ENCODE results near the gene PROK1.
"Not testable (repeated sequence)": the region's sequence is repeated elsewhere in the genome, so short reads cannot be mapped to it uniquely, and the experiment has no call there.

Gene PROK1, protein sequence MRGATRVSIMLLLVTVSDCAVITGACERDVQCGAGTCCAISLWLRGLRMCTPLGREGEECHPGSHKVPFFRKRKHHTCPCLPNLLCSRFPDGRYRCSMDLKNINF

DNA sequence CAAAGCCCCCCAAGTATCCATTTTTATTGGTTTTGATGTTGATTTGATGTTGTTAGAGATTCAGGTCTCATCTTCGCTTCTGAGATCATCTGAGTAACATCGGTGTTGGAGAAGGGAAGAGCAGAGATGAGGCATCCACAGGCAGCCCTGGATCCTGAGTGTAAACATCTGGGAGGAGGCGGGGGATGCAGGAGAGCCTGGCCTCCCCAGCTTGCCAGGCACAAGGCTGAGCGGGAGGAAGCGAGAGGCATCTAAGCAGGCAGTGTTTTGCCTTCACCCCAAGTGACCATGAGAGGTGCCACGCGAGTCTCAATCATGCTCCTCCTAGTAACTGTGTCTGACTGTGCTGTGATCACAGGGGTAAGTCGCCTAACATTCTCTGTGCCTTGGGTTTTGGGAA, at the start of gene PROK1:
Gene PROK1, plus strand, starts transcription at position 221 of the 400 bp plus-strand sequence. Its CDS starts 68 bp downstream, at position 289.
- DNase-seq (ENCODE audit: low read depth in 2 of 2): no peak

DNA sequence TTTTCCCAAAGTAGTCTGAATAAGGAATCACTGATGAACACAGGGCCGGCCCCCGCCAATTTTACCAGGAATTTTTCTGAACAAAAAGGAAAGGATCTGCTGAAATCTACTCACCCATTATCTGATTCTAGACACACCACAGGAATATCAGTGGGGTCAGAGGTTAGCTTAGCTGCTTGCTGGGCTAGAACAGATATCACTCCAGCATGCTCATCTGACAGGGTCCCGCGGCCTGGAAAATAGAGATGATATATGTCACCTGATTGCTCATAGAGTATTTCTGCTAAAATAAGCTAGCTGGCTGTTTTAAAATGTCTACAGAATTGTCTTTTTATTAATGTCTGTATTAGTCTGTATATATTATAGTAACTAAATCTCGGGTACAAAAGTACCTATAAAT, 47.1 kb upstream of the PROK1 start:
- no peak for DNase-seq (ENCODE audit: low read depth in 2 of 2)

DNA sequence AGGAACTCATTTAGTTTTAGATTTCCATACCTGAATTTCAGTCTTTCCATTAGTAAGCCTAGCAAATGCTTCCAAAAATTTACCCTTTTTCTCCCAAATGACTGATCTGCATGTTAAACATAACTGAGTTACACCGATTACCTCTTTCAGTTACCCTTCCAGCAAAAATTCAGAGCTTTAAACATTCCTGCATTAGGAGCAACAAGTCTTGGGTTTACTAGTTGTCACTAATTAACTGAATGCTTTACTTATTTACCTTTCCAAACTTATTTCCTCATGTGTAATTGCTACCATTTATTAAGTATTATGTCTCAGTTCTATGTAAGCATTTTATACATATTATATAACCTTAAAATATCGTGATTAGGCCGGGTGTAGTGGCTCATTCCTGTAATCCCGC, 46.5 kb upstream of the PROK1 start:
- no peak for DNase-seq (ENCODE audit: low read depth in 2 of 2)

DNA sequence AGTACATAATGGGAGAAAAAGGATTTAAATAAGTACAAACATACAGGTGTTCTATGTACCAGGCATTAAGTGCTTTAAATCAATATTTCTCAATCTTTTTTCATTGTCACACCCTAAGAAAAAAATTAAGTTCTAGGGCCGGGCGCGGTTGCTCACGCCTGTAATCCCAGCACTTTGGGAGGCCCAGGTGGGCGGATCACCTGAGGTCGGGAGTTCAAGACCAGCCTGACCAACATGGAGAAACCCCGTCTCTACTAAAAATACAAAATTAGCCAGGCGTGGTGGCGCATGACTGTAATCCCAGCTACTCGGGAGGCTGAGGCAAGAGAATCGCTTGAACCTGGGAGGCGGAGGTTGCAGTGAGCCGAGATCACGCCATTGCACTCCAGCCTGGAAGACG, 44.5 kb upstream of the PROK1 start:
- DNase-seq (ENCODE audit: low read depth in 2 of 2): not testable (repeated sequence)

DNA sequence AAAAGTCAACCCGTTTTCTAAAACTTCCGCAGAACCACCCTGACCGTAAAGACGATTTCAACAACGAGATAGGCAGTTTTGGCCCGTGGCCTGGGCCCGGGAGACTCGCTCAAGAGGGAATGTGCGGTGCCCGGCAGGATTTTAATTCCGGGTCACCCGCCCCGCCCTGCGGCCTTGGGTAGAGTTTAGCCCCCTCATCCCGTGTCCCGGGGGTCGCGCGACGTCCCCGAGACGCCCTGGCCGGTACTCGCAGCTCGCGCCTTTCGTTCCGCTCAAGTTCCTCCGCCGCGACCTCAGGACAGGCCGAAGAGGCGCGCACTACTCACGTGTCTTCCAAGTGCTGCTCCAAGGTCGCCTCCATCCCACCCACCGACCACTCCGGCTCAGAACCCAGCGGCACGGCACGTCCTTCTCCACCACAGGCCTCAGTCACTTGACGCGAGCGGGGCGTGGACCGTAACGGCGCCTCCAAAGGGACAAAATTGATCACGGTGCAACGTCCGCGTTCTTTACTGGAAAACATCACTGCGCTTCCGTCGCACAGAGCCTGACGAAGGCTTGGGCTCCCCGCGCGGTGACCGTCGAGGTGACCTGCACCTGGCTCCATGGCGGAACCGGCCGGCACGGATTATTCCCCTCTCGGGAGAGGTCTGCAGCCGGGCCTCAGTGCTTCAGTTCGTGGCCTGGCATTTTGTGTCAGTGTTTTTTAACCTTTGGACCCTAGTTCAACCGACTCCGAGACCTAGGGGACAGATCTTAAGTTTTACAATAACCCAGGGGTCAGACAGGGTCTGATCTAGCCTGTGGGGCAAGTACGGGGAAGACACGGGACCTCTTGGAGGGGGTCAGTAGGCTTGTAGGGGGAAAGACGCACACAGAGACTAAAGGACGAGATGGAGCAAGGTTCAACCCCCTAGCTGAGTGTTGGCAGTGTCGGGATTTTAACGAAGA, 43.4 kb upstream of the PROK1 start, which contains the start of gene LAMTOR5:
Gene LAMTOR5, minus strand, starts transcription at position 435 of the 951 bp plus-strand sequence. Its CDS starts 74 bp downstream, at position 361.
- peak; percentile 81 to 90 for DNase-seq (ENCODE audit: low read depth in 2 of 2)

DNA sequence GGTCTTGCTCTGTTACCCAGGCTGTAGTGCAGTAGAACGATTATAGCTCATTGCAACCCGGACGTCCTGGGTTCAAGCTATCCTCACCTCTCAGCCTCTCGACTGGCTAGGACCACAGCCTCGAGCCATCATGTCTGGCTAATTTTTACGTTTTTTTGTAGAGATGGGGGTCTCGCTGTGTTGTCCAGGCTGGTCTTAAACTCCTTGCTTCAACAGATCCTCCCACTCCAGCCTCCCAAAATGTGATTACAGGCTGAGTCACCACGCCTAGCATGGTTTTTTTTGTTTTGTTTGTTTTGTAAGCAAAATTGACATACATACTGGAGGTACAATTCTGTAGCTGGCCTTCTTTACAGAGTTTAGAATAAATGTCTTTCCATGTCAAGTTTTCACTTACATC, 42.5 kb upstream of the PROK1 start:
- no peak for DNase-seq (ENCODE audit: low read depth in 2 of 2)

DNA sequence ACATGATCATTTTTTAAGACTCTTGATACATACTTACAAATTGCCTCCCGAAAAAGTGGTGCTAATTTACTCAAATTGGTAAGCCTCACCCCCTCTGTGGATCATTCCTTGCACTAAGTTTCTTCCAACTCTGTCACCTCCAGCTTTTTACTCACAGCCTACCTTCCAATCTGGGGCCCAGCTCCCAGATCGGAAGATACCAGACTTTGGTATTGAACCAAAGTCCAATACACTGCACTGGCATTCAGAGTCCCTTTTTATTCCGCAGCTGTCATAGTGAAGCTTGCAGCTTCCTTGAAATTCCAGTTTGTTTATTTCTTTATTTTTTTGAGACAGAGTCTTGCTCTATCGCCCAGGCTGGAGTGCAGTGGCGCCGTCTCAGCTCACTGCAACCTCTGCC, 41.6 kb upstream of the PROK1 start:
- no peak for DNase-seq (ENCODE audit: low read depth in 2 of 2)

DNA sequence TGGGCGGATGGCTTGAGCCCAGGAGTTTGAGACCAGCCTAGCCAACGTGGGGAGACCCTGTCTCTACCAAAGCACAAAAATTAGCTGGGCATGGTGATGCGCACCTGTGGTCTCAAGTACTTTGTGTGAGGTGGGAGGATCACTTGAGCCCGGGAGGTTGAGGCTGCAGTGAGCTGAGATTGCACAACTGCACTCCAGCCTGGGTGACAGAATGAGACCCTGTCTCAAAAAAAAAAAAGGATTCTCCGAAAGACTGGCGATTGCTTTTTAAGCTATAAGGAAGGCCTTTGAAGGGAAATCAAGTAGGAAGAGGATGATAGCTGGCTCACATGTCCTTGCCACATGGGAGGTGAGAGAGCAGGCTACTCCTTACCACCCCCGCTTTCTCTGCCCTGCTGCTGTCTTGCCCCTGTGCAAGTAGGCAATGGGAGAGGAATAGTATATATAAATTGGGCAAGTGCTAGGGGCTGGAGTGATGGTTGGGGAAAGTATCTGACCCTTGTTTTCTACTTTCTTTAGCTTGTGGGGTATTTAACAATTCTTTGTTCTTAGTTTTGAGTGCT, 39.7 kb upstream of the PROK1 start:
- no peak for DNase-seq (ENCODE audit: low read depth in 2 of 2)

DNA sequence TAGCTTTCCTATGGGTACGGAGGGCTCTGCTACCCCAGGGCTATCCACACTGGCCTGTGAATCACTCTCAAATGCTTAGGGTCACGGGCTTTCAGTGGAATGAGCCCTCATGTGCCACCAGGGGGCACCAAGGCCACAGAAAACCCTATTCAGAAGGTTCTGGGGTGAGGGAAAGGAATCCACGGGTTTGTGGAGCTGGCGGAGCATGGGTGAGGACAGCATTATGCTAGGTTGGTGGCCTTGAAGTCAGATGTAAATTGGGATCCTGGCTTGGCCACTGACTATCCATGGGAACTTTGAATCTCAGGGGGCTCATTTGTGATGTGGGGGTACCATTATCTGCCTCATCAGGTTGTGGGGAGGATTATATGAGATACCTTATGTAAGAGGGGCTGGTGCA, 38.4 kb upstream of the PROK1 start:
- peak; percentile 34 to 41 for DNase-seq (ENCODE audit: low read depth in 2 of 2)

DNA sequence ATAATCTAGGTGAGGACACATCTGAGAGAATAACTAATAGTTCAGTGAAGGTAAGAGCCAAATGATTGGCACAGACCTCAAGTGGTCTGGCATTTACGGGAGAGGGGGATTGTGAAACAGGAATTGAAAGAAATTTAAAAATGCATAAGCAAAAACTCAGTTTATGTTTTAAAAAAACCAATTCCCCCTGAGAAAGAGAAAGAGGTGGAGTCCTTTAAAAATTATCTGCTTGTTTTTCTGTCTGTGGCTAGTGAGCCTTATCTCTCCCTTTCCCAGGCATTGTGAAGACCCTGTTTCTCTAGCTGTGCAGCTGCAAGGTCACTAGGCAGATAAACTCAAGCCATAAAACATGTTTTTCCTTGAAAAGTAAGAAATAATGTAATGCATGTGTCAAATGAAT, 37.9 kb upstream of the PROK1 start:
- not testable (repeated sequence) for DNase-seq (ENCODE audit: low read depth in 2 of 2)

DNA sequence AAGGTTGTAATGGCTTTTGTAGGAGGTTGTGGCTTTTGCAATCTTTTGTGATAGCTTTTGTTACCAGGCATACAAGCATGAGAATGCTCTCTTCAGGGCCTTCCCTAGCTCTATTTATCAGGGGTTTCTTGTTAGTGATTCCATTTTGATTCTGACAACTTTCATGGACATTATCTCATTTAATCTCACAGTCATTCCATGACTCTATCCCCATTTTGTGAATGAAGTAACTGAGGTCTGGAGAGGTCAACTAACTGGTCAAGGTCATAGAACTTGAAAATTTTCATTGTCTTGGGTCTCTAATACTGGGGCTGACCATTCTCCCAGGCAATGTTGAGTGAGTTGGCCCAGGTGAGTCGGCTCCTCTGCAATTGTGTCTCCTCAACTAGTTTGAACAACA, 32.2 kb upstream of the PROK1 start:
- no peak for DNase-seq (ENCODE audit: low read depth in 2 of 2)

DNA sequence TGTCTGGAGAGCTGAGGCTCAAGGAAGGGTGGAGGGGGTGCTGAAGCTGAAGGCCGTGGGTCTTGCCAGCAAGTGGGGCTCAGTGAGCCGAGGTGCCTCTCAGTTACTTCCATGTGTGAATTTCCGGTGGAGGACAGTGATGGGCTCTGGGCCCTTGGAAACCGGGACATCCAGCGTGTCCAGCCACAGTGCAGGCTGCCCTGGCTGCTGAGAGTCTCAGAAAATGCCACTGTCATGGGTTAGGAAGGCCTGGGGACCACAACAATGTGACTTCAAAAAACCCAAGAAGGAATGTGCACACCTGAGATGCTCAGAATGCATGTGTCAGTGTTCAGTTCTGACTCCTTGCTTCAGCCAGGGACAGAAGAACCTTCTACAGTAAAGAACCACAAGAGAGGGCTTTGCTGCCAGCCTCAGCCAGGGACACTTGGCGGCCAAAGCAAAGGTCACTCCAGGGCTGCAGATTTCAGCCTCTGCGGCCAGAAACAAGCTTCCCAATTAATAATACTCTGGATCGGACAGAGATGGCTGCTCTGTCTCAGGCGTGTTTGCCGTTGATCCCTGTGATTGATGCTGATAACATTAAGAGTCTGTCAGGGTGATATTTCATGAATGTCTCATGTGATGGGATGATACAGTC, 30.8 kb upstream of the PROK1 start:
- DNase-seq (ENCODE audit: low read depth in 2 of 2): no peak

DNA sequence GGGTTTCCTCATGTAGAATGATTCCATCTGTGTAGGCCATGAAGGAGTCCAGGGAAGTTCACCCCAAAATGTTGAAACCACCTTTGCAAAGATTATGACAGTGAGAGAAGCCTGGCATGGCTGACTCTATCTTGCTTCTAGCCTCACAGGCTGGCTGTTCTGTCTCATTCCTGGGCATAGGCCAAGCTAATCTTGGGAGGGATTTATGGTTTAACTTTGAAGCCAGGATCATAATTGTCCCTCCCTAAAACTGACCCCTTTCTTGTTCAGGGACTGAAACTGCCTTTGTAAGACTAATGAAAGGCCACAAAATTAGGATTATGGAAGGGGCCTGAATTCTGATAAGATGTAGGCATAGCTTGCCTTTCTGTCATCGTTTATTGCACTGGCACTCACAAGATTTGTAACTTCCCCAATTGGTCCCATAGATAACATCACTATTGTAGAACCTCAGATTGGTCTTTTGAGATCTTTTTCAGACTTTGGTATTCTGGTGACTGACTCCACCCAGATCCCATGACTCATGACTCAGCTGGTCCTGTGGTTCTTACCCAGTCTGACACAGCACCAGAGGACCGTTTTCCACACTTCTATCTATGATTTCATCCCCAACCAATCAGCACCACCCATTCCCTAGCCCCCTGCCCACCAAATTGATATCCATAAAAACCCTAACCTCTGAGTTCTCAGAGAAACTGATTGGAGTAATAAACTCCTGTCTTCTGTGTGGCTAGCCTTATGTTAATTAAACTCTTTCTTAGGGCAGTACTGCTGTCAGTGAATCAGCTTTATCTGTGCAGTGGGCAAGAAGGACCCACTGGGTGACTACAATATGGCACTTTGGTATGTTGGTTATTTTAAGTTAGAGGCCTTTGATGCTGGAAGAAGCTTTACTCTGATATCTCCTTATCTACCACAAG, 29.8 kb upstream of the PROK1 start:
- no peak for DNase-seq (ENCODE audit: low read depth in 2 of 2)

DNA sequence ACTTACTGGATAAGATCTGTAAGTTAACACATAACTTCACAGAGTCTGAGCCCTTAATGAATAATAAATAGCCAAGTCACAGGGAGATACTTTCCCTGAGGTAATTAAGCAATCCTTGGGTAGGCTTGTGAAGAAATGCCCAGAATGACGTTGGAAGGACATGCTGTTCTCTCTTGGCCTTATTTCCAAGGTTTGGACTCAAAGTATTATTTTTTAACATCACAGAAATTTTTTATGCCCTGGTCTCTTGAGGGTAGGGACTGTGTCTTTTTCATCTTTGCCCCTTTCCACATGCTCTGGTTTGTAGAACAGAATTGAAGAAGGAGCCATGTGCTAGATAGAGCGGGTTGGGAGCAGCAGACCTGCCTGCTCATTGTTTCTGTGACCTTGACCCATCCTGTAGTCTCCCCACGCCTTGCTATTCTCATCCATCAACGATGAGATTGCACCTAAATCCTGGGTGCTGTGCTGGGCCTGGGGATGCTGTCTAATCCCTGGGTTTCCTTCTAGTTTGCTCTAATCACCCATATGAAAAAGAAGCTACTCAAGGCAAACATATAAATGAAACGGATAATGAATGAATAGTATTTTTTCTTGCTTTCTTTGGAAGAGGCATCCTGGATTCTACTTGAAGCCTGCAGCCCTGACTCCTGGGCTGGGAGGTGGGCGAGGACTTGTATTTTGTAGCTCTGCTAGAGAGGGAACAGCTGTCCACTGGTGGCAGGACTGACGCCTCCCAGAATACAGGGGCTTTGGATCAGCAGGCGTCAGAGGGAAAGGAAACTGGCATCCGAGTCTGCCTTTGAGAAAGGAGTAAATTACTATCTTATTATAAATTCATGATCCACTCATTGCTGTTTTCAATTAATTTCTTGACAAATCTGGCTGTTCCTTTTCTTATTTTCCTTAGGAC, 26.0 kb upstream of the PROK1 start:
- no peak for DNase-seq (ENCODE audit: low read depth in 2 of 2)

DNA sequence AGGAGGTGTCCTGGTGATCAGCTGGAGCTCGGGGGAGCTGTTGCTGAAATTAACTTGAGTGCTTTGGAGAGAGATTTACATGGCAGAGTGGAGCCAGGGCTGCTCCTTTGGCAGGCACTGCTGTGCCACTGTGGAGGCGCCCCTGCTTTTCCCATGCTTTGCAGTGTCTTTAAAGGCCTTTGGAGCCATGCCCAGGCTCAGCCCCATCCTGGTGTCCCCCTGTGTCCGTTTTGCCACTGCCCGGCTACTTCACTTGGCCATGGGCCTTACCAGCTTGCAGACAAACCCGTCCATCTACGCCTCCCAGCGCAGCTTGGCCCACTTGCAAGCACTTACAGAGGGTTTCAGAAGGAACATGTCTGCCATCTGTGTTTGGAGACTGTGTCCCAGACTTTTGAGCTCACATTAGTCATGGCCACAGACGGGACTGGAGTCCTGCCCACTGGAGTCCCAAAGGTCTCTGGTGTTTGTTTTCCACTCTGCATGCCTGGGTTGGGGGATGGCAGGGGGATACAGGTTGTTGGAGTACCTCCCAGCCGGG, 25.3 kb upstream of the PROK1 start:
- DNase-seq (ENCODE audit: low read depth in 2 of 2): no peak

DNA sequence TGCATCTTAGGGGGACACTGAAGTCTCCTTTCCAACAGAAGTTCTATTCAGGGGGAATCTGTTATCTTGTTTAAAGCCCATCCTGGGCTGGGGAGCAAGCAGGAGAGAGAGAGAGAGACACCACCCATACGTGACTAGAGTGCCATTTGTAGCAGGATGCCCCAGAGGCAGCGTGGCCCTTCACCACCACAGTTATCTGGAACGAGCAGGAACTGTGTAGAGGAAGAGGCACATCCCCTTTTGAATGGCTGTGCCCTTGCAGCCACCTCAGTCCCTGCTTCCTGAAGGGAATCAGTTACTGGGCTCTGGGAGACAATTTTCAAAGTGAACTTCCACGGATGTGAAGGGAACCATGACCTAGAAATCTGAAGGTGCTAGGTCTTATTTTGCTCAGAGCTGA, 24.1 kb upstream of the PROK1 start:
- no peak for DNase-seq (ENCODE audit: low read depth in 2 of 2)

DNA sequence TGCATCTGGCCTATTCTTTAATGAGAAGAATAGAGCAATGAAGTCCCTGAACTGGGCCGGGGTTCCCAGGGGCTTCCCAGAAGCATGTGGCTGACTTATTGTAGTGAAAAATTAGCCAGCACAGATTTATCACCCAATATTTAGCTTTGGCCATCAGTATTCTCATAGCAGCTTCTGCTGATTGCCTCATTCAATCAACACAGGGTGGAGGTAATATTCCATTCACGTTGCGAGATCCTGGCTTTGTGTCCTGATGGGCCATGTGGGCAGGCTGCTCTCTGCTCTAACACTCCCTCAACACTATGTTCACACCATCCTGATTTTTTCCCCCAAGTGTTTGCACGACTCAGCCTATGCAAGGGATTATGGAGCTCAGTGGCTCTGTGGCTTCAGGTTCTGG, 22.0 kb upstream of the PROK1 start:
- DNase-seq (ENCODE audit: low read depth in 2 of 2): no peak

DNA sequence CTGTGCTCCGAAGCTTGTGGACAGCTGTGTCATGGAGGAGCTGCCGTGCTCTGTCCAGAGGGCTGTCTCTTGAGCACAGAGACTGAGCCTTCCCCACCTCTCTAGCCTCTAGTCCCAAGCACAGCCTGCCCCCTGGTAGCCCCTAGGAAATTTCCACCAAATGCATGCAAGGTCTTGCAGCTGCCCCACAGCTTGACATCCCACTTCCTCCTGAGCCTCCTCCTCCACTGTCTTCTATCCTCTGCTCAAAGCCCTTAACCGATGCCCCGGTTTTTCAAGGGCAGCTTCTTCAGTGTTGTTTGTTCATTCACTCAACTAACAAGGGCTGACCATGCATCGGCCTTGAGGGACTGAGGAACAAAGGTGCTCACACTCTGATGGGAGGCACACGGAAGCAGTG, 20.6 kb upstream of the PROK1 start:
- no peak for DNase-seq (ENCODE audit: low read depth in 2 of 2)

DNA sequence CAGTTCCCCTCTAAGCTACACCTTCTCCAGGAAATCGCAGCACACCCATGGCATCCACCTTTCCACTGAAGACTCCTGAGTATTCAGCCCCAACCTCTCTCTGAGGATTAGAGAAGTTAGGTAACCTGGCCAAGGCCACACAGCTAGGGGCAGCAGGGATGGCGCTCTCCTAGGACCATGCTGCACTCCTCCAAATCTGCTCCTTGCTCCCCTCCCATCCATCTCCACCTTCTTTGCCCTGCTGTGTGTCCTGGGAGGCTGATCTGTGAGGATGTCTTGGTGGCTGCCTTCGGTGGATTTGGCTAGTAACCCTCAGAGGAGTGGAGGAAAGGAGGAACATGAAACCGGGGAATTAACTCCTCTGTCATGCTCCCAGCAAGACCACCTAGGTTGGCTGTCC, 20.0 kb upstream of the PROK1 start:
- DNase-seq (ENCODE audit: low read depth in 2 of 2): no peak

DNA sequence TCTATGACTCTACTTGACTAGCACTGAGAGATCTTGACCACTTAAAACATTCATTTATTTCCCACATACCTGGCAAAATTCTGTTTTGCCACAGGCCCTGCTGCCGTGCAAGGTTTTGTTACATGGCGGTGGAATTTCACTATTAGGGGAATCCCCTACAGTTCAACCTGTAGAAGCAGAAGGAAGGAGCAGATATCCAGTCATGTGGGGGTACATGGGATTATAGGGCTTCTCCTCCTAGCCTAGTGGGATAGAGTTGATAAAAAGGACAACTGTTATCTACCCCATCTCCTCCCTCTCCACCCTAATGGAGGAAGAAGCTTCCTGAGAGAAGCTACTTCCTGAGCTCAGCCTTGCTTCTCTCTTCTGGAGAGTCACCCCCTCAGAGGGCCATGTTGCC, 17.7 kb upstream of the PROK1 start:
- DNase-seq (ENCODE audit: low read depth in 2 of 2): no peak

Measured in activated CD4-positive, alpha-beta T cell treated with anti-CD3 and anti-CD28 coated beads for 24 hours (primary cell).